HUES48 (cell line): ENCODE data around the gene XXYLT1.

Source experiments
- H3K27ac ChIP-seq: one replicate; pipeline ENCODE4 v1.7.0; 2013; ENCODE audit warnings: low read depth, low read length, inconsistent platforms
- H3K27me3 ChIP-seq: 2 replicates; pipeline ENCODE4 v1.6.1; 2013; ENCODE audit warnings: mild to moderate bottlenecking, low read length; ENCODE audit not compliant: control insufficient read depth, insufficient read depth
- H3K36me3 ChIP-seq: 2 replicates; pipeline ENCODE4 v1.6.1; 2013; ENCODE audit warnings: low read length; ENCODE audit not compliant: control insufficient read depth, insufficient read depth
- H3K4me1 ChIP-seq: 2 replicates; pipeline ENCODE4 v1.6.1; 2013; ENCODE audit warnings: mild to moderate bottlenecking, low read length; ENCODE audit not compliant: control insufficient read depth, insufficient read depth
- H3K4me3 ChIP-seq: 2 replicates; pipeline ENCODE4 v1.5.1; 2013; ENCODE audit warnings: mild to moderate bottlenecking, low read depth, low read length
- H3K9ac ChIP-seq: 2 replicates; pipeline ENCODE4 v1.6.1; 2013; ENCODE audit warnings: mild to moderate bottlenecking, low read depth, low read length, moderate library complexity
- H3K9me3 ChIP-seq: 2 replicates; pipeline ENCODE4 v1.6.1; 2013; ENCODE audit warnings: low read length; ENCODE audit not compliant: control insufficient read depth, insufficient read depth

The XXYLT1 gene

DNA sequence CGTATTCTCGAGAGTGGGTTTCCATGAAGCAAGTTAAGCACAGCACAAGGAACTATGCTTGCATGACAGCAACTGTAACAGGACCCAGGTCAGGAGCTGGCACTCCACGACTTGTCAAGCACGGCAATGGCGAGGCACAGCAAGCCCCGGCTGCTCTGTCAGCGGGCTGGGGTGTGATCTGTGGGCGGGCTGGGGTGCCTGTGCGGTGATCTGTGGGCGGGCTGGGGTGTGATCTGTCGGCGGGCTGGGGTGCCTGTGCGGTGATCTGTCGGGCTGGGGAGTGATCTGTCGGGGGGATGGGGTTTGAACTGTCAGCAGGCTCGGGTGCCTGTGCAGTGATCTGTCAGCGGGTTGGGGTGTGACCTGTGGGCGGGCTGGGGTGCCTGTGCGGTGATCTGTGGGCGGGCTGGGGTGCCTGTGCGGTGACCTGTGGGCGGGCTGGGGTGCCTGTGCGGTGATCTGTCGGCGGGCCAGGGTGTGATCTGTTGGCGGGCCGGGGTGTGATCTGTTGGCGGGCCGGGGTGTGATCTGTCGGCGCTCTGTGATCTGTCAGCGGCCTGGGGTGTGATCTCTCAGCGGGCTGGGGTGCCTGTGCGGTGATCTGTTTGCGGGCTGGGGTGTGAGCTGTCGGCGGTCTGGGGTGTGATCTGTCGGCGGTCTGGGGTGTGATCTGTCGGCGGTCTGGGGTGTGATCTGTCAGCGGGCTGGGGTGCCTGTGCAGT is 205.7 kb downstream of the XXYLT1 start:
- no peaks in the 10 kb centered on the region for H3K4me1 ChIP-seq
- no peaks in the 10 kb centered on the region for H3K9me3 ChIP-seq
- no peaks in the 10 kb centered on the region for H3K27me3 ChIP-seq
- H3K4me3 ChIP-seq = no peak overlapping the region
- no peak overlapping the region for H3K27ac ChIP-seq
- peaks cover 14% of the 10 kb centered on the region for H3K36me3 ChIP-seq
- no peak overlapping the region for H3K9ac ChIP-seq

DNA sequence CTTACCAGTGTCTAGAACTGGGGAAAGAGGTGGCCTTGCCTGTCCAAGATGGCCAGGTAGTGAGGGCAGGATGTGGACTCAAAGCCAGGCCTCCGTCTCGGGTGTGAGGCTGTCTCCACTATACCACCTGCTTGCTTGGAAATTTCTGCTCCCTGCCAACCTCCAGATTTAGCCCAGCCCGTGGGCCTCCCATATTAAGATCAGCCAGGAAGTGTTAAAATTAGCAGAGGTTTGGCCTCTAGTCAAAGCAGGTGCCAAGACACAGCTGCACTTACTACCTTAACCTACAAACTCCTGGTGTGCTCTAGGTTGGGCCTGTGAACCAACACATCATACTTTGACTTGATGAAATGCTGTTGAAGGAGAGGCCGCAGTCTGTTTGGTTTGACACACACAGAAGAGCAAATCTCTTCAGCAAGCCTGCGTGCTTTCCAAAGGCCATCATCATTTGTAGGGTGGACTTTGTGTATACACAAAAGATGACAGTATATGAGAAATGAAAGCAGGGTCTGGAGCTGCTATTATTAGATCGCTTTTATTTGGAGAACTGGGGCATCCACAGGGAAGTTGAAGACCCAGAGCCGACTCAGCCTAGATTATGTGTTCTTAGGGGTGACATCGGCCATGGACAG is 206.5 kb downstream of the XXYLT1 start:
- Histone ChIP-seq H3K36me3 (peaks cover 10% of the 10 kb centered on the region), H3K27me3 (no peaks in the 10 kb centered on the region), H3K27ac (no peak overlapping the region), H3K4me3 (no peak overlapping the region), H3K4me1 (no peaks in the 10 kb centered on the region), H3K9me3 (no peaks in the 10 kb centered on the region), H3K9ac (no peak overlapping the region)

DNA sequence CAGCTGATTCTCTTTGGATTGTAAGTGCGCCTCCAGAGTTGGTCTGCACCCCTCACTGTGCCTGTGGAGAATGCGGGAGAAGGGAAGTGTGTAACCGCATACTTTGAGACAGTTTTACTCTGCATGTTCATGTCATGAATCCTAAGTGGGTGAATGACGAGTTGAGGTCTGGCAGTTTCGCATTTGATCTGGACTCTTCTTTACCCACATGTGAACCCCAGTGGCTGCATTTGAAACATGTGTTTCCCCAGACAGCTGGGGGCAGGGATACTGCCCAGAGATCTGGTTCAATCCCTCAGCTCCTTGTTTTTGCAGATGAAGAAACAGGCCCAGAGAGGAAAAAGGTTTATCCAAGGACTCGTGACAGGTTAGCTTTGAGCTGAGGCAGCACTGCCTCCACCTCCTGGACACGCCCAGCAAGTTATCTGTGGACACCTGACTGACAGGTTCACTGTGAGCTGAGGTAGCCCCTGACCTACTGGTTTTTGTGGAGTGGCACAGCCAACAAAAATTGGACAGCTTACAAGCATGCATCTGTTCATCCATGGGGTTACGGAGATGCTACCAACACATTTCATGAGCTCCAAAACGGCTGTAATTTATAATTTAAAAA is 207.3 kb downstream of the XXYLT1 start:
- H3K27me3 ChIP-seq = no peaks in the 10 kb centered on the region
- H3K36me3 ChIP-seq = peaks cover 5% of the 10 kb centered on the region
- no peaks in the 10 kb centered on the region for H3K9me3 ChIP-seq
- H3K27ac ChIP-seq = no peak overlapping the region
- H3K9ac ChIP-seq = no peak overlapping the region
- H3K4me1 ChIP-seq = no peaks in the 10 kb centered on the region
- H3K4me3 ChIP-seq = no peak overlapping the region

GRCh38 chr3:195062866-195063540 is 208.0 kb downstream of the XXYLT1 start:
- H3K9me3 ChIP-seq = no peaks in the 10 kb centered on the region
- H3K4me1 ChIP-seq = no peaks in the 10 kb centered on the region
- H3K4me3 ChIP-seq = no peak overlapping the region
- H3K27me3 ChIP-seq = no peaks in the 10 kb centered on the region
- no peak overlapping the region for H3K27ac ChIP-seq
- H3K9ac ChIP-seq = no peak overlapping the region
- H3K36me3 ChIP-seq = peaks cover 3% of the 10 kb centered on the region; the same call in 1 of the 2 replicates

DNA sequence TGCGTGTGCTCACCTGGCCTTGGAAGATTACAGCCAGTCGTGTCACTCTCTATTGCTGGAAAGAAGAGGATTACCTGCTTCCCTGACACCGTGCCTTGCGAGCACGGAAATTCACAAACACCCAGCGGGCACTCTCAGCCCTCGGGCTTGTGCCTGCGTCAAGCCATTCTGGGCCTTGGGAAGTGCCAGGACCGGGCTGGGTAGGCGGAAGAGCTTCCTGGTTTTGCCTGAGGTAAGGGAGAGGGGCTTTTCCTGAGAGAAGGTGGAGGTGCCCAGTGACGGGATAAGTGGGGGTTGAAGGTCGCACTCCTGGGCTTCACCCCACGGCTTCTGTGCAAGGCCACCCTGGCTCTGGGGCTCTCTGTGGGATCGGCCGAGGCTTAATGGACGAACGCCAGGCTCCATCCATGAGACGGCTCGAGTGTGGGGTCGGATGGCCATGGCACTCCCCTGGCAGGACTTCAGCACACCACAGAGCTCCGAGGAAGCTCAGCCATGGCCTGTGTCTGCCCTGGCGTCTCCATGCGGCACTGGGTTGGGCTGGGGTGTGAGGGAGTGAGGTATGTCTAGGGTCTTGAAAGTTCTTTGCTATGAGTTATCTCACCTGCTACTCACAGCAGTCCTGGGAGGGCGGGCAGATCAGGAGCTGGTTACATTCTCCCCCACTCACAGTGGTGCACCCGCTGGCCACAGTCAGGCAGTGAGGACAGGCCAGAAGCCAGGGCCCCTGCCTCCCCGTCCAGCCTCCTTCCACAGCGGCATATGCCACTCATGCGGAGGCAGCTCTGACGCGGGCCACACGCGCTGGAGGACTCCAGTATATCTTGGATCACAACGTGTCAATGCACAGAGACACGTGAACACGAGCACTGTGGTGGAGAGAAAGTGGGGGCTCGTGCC is 209.0 kb downstream of the XXYLT1 start:
- Histone ChIP-seq H3K9ac (no peak overlapping the region), H3K27me3 (no peaks in the 10 kb centered on the region), H3K4me3 (no peak overlapping the region), H3K36me3 (no peaks in the 10 kb centered on the region), H3K4me1 (no peaks in the 10 kb centered on the region), H3K27ac (no peak overlapping the region), H3K9me3 (no peaks in the 10 kb centered on the region)

DNA sequence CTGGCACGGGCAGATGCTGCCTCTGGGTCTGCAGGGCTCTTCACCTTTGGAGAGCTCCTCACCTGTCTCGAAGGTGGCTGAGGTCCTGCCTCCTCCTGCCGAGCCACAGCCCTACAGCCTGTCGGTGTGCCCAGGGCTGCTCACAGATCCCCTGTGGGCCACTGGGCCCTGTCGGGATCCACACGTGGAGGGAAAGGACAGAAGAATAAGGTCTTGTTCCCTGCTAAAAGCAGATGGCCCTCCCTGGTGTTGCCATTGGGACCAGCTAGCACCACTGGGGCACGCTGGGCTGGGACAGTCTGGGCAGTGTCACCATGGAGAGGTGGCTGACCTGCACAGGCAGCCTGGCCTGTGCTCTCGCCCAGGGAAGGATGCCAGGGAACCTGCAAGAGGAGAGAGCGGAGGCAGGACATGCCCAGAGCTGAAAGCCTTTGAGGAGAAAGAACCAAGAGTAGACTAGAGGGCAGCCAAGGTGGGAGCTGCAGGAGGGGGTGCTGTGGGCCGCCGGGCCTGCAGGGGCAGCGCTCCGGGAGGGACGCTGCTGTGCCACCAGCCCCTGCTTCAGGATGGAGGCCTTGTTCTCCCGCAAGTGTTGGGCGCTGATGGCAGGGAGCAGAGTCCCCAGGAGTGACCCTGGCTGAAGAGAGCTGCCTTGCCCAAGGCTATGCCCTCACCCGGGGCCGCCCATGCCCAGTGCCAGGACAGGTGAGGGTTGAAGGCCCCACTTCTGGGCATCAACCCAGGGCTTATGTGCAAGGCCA is 210.2 kb downstream of the XXYLT1 start:
- Histone ChIP-seq H3K36me3 (no peaks in the 10 kb centered on the region), H3K27ac (no peak overlapping the region), H3K4me1 (no peaks in the 10 kb centered on the region), H3K9me3 (no peaks in the 10 kb centered on the region), H3K27me3 (no peaks in the 10 kb centered on the region), H3K9ac (no peak overlapping the region), H3K4me3 (no peak overlapping the region)

DNA sequence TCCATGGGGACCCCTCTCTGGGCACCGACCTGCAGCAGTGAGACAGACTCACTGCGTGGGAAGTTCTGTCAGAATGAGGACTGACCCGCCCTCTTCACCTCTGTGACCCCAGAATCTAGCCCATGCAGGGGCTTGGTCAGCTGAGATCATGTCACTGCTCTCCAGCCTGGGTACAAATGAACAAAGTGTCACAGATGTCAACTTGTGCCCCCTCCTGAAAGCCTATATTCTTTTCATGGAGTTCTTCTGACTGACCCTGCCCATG is 210.8 kb downstream of the XXYLT1 start:
- Histone ChIP-seq H3K4me1 (no peaks in the 10 kb centered on the region), H3K4me3 (no peak overlapping the region), H3K36me3 (no peaks in the 10 kb centered on the region), H3K9me3 (no peaks in the 10 kb centered on the region), H3K9ac (no peak overlapping the region), H3K27ac (no peak overlapping the region), H3K27me3 (no peaks in the 10 kb centered on the region)

DNA sequence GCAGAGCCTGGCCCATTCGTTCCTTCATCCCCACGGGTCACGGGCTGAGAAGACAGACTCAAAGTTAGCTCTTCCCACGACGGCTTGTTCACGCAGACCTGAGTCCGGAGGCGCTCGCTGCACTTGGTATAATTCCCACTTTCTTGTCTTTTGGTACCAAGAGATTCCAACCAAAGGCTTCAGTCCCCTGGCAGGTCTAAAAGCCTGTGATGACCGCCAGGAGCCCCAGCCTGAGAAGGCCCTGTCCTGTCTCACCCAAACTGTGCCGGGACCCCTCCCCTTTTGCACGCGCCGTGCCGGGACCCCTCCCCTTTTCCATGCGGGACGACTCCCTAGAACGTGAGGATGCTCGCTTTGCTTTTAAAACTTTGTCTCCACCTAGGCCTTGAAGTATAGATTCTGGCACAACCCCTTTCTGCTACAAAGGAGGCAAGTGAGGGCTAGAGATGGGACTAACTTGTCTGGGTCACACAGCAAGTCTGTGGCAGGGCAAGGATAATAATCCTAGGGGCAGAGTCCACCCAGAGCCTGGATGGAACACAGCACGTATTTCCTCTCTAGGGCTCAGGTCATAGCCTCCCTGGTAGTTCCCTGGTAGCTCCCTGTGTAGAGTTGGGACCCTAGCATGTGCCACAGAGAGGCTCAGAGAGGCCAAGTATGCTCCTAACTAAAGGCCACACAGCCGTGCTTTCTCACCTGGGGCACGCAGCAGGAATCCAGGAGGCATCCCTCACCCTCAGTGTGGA is 211.3 kb downstream of the XXYLT1 start:
- Histone ChIP-seq H3K9ac (no peak overlapping the region), H3K27ac (no peak overlapping the region), H3K36me3 (no peaks in the 10 kb centered on the region), H3K4me3 (no peak overlapping the region), H3K27me3 (no peaks in the 10 kb centered on the region), H3K4me1 (no peaks in the 10 kb centered on the region), H3K9me3 (no peaks in the 10 kb centered on the region)

DNA sequence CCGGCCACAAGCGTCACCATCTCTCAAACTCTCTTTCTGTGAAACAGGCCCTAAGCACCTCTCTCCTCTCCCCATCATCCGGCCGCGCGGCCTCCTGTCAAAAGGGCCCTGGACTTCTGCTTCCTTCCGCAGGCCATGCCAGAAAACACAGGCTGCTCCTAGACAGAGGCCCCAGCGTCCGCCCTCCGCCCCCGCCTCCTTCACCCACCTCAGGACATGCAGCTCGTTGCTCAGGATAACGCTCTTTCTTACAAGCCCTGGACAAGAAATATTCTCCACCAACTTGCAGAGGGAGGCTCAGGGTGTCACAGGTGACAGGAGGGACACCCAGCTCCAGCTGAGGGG is 212.0 kb downstream of the XXYLT1 start:
- no peaks in the 10 kb centered on the region for H3K27me3 ChIP-seq
- H3K27ac ChIP-seq = no peak overlapping the region
- H3K36me3 ChIP-seq = no peaks in the 10 kb centered on the region
- no peaks in the 10 kb centered on the region for H3K9me3 ChIP-seq
- no peak overlapping the region for H3K9ac ChIP-seq
- H3K4me3 ChIP-seq = no peak overlapping the region
- H3K4me1 ChIP-seq = no peaks in the 10 kb centered on the region
